Endothelial cell of umbilical vein (primary cell): ENCODE measurements around the gene AKAP17A. TPM values are rescaled to one million over a fixed set of nuclear protein-coding genes. Genes with fewer than 3 reads are reported as not detected.

Experiments
- BruUV-seq: library from RNA; stranded (reverse); fragments of 400-500 nt; replicated peaks from 2 replicates; lab custom pipeline; 2021; lab: Mats Ljungman, UMichigan
- CTCF ChIA-PET: fragments of 300-600, 350-600 bp; sonication (Branson Sonifier 250); formaldehyde crosslinking; loops from one replicate; lab custom pipeline; 2021; ENCODE audit warnings: antibody characterized with exemption, inconsistent platforms; lab: Charles Lee
- POLR2A ChIA-PET: fragments of 300-600, 350-600 bp; sonication (Branson Sonifier 250); formaldehyde crosslinking; loops from one replicate; lab custom pipeline; 2021; ENCODE audit warnings: antibody characterized with exemption, inconsistent platforms; lab: Charles Lee
- DNase-seq: peaks from one replicate; pipeline ENCODE4 v3.0.0-alpha.2; 2011; ENCODE audit warnings: low read depth, low spot score
- FAIRE-seq: peaks from 2 replicates; lab custom pipeline; 2011; peaks lifted over from hg19 to GRCh38; lab: Jason Lieb, UNC
- H2AFZ ChIP-seq: 2 replicates; pipeline ENCODE4 v1.6.0; 2012; ENCODE audit warnings: low read depth, low read length, control low read depth, inconsistent platforms
- H3K27ac ChIP-seq: 2 replicates; pipeline ENCODE4 v1.5.1; 2011; ENCODE audit warnings: low read depth, mild to moderate bottlenecking, control low read depth, low read length, moderate library complexity; ENCODE audit not compliant: insufficient read depth
- H3K27me3 ChIP-seq, 2 experiments: 2 replicates each; pipeline versions ENCODE4 v1.6.0 to v1.6.1; 2011; ENCODE audit warnings: low read length in 2 of 2, mixed read lengths in 1 of 2; ENCODE audit not compliant: control insufficient read depth in 2 of 2, insufficient read depth in 2 of 2
- H3K36me3 ChIP-seq, 2 experiments: 2 replicates in 1 of 2; 3 replicates in 1 of 2; pipeline ENCODE4 v1.5.1; 2011; ENCODE audit warnings: low read length in 2 of 2, mild to moderate bottlenecking in 1 of 2, moderate library complexity in 1 of 2; ENCODE audit not compliant: control insufficient read depth in 2 of 2, insufficient read depth in 2 of 2; ENCODE audit errors: extremely low read depth in 1 of 2
- H3K4me1 ChIP-seq: 3 replicates; pipeline ENCODE4 v1.5.1; 2011; ENCODE audit warnings: mild to moderate bottlenecking, low read length; ENCODE audit not compliant: control insufficient read depth, insufficient read depth; ENCODE audit errors: extremely low read depth
- H3K4me2 ChIP-seq: 2 replicates; pipeline ENCODE4 v1.6.1; 2011; ENCODE audit warnings: low read length, control low read depth, mixed read lengths; ENCODE audit not compliant: insufficient read depth
- H3K4me3 ChIP-seq, 3 experiments: fragments of 200-600 bp in 1 of 3; sonication (generic), shearing (Covaris generic) in 1 of 3; replicated peaks in 1 of 3; 2 replicates each; pipeline ENCODE4 v1.5.1; 2011 to 2016; ENCODE audit warnings: control low read depth in 3 of 3, low read length in 3 of 3, mild to moderate bottlenecking in 2 of 3, inconsistent platforms in 1 of 3, low read depth in 1 of 3, moderate library complexity in 1 of 3; ENCODE audit not compliant: insufficient read depth in 1 of 3
- H3K79me2 ChIP-seq: 2 replicates; pipeline ENCODE4 v1.6.0; 2012; ENCODE audit warnings: low read length, inconsistent platforms; ENCODE audit not compliant: control insufficient read depth, insufficient read depth
- H3K9ac ChIP-seq: replicated peaks from 2 replicates; pipeline ENCODE3; 2011; ENCODE audit warnings: low read length, control low read depth; ENCODE audit not compliant: insufficient read depth; ENCODE audit errors: extremely low read depth
- H3K9me1 ChIP-seq: replicated peaks from 3 replicates; pipeline ENCODE4 v1.6.0; 2011; ENCODE audit warnings: mild to moderate bottlenecking, low read length; ENCODE audit not compliant: control insufficient read depth, insufficient read depth; ENCODE audit errors: extremely low read depth
- H3K9me3 ChIP-seq: replicated peaks from 2 replicates; pipeline ENCODE4 v1.5.1; 2012; ENCODE audit warnings: low read length, inconsistent platforms; ENCODE audit not compliant: control insufficient read depth, insufficient read depth
- H4K20me1 ChIP-seq: replicated peaks from 2 replicates; pipeline ENCODE3; 2011; ENCODE audit warnings: mild to moderate bottlenecking, low read length; ENCODE audit not compliant: control insufficient read depth, insufficient read depth; ENCODE audit errors: extremely low read depth
- EZH2 ChIP-seq: IDR thresholded peaks from 2 replicates; pipeline ENCODE4 v1.6.1; 2012; ENCODE audit warnings: borderline replicate concordance, low read depth, mild to moderate bottlenecking, moderate library complexity, low read length, inconsistent platforms; ENCODE audit not compliant: severe bottlenecking
- FOS ChIP-seq: IDR thresholded peaks from 2 replicates; pipeline ENCODE4 v1.6.1; 2011; ENCODE audit warnings: mild to moderate bottlenecking, low read length, moderate library complexity, borderline replicate concordance; ENCODE audit not compliant: insufficient read depth
- GATA2 ChIP-seq: IDR thresholded peaks from 2 replicates; pipeline ENCODE4 v1.7.0; 2011; ENCODE audit warnings: low read depth, mild to moderate bottlenecking, moderate library complexity, mixed read lengths, low read length; ENCODE audit not compliant: insufficient read length, insufficient read depth
- JUN ChIP-seq: IDR thresholded peaks from 2 replicates; pipeline ENCODE4 v1.6.1; 2011; ENCODE audit warnings: borderline replicate concordance, low read depth; ENCODE audit not compliant: insufficient read length, insufficient read depth
- MYC ChIP-seq: IDR thresholded peaks from one replicate; pipeline ENCODE4 v1.6.1; 2011; ENCODE audit warnings: mild to moderate bottlenecking, low read depth, low read length
- POLR2A ChIP-seq: IDR thresholded peaks from 2 replicates; pipeline ENCODE4 v1.6.1; 2012; ENCODE audit warnings: low read depth, mild to moderate bottlenecking, control low read depth, low read length
- POLR2AphosphoS5 ChIP-seq: IDR thresholded peaks from 2 replicates; pipeline ENCODE4 v1.6.1; 2012; ENCODE audit warnings: low read depth, mild to moderate bottlenecking, control low read depth, low read length, moderate library complexity; ENCODE audit not compliant: insufficient read depth
- dilution Hi-C: fragments of 300-500 bp; cut with MboI; formaldehyde crosslinking; loops from one replicate; pipeline ENCODE4 v1.15.0; 2019; ENCODE audit warnings: low sequenced_read_pairs; ENCODE audit not compliant: extremely low pct_ligation_motif_present
- intact Hi-C: fragments of 100-400 bp; cut with micrococcal nuclease; formaldehyde crosslinking; loops from one replicate; pipeline ENCODE4 v1.10.0; 2022
- polyA plus RNA-seq, 4 experiments: library from polyadenylated mRNA; depleted of rRNA in 3 of 4; stranded (reverse) in 3 of 4; unstranded in 1 of 4; fragments of >200 nt; gene quantifications; 2 replicates each; pipeline versions ENCODE4 v1.2.1 to v1.2.3, GENCODE V29; 2011 to 2012; ENCODE audit warnings: missing spikeins in 1 of 4
- total RNA-seq: library from RNA; stranded (reverse); gene quantifications from 2 replicates; pipeline ENCODE4 v1.2.3, GENCODE V29; 2021
- TF ChIP-seq, protein P1 (sequence below), 2 donors: IDR thresholded peaks; 1 replicate in 1 of 2; 2 replicates in 1 of 2; pipeline ENCODE4 v1.5.1; 2011; ENCODE audit warnings: low read length in 2 of 2, mild to moderate bottlenecking in 2 of 2, moderate library complexity in 2 of 2, control low read depth in 1 of 2, inconsistent platforms in 1 of 2, low read depth in 1 of 2; ENCODE audit not compliant: insufficient read depth in 1 of 2; ENCODE audit errors: extremely low read depth in 1 of 2
- TF ChIP-seq, protein P2 (sequence below): IDR thresholded peaks from 2 replicates; pipeline ENCODE4 v1.6.1; 2011; ENCODE audit not compliant: insufficient read depth, insufficient read length

AKAP17A gene
- total and polyA plus RNA-seq, 2 donors (not counting 3 experiments of a cell fraction or from before 2014, with no cell fraction given) = 25.9 to 45.5 TPM

DNA sequence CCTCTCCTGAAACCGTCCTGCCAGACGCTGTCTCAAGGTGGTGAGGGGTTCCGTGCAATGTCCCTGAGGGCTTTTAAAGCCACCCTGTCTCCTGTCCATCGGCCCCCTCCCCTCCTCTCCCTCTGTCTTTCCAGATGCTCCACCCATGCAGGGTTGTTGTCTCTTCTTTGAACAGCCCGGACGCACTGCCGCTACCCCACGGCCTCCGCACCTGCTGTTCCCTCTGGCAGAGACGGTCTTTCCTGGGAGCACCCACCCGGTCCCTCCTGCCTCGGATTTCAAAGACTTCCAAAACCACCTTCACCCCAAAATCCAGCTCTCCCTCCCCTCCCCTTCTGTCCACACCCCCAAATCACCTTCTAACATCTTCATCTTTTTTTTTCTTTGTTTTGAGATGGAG is 19.3 kb downstream of the AKAP17A start:
- no peak overlapping the region for H3K9ac ChIP-seq
- DNase-seq (no peak), FAIRE-seq (no peak)
- H3K27me3 ChIP-seq = no peaks in the 10 kb centered on the region
- ChIA-PET CTCF (no interaction called here), POLR2A (no interaction called here)
- no peak overlapping the region for H3K4me2 ChIP-seq
- H3K9me1 ChIP-seq = no peaks in the 10 kb centered on the region
- H2AFZ ChIP-seq = no peak overlapping the region
- no peak overlapping the region for H3K27ac ChIP-seq
- H3K9me3 ChIP-seq = no peaks in the 10 kb centered on the region
- H4K20me1 ChIP-seq = no peaks in the 10 kb centered on the region
- dilution Hi-C loops (no loop called here), intact Hi-C loops (no loop called here)
- BruUV-seq = no TSS peak
- H3K4me1 ChIP-seq = no peaks in the 10 kb centered on the region
- H3K79me2 ChIP-seq = no peaks in the 10 kb centered on the region
- TF ChIP-seq GATA2 (no peak), MYC (no peak), EZH2 (no peak), JUN (no peak), FOS (no peak), POLR2AphosphoS5 (no peak), POLR2A (no peak)
- TF ChIP-seq, protein P1, sequence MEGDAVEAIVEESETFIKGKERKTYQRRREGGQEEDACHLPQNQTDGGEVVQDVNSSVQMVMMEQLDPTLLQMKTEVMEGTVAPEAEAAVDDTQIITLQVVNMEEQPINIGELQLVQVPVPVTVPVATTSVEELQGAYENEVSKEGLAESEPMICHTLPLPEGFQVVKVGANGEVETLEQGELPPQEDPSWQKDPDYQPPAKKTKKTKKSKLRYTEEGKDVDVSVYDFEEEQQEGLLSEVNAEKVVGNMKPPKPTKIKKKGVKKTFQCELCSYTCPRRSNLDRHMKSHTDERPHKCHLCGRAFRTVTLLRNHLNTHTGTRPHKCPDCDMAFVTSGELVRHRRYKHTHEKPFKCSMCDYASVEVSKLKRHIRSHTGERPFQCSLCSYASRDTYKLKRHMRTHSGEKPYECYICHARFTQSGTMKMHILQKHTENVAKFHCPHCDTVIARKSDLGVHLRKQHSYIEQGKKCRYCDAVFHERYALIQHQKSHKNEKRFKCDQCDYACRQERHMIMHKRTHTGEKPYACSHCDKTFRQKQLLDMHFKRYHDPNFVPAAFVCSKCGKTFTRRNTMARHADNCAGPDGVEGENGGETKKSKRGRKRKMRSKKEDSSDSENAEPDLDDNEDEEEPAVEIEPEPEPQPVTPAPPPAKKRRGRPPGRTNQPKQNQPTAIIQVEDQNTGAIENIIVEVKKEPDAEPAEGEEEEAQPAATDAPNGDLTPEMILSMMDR (IDR thresholded peaks at IDR 0.05; ENCODE audit: extremely low read depth in 1 of 2, insufficient read depth in 1 of 2, low read depth in 1 of 2, low read length in 2 of 2) = no peak
- TF ChIP-seq, protein P2, sequence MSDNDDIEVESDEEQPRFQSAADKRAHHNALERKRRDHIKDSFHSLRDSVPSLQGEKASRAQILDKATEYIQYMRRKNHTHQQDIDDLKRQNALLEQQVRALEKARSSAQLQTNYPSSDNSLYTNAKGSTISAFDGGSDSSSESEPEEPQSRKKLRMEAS = no peak
- no peaks in the 10 kb centered on the region for H3K36me3 ChIP-seq
- H3K4me3 ChIP-seq = no peak overlapping the region
